Measurements from ENCODE around the gene KBTBD4. TPM values are rescaled to one million over a fixed set of nuclear protein-coding genes. Genes with fewer than 3 reads are reported as not detected.

Gene KBTBD4
- total RNA-seq, 4 donors from 2014 or later = 9.6 to 20.3 (median 18.3) TPM

DNA sequence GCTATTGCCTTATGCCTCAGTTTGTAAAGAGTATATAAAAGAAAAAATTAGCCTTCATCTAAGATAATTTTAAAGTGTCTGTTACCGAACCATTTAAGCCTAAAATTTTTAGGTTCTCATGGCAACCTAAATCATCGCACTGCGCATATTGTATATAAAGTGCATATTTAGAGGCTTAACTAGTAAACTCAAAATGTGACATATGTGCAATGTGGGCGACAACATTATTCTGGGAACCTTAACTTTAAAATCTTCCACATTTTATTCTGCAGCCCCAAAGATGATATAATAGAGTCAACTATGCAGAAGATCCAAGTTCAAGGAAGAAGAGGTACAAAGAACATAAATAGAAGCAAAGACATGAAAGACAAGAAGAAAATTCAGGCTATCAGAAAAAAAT lies 48.8 kb downstream of the KBTBD4 start:
- TF ChIP-seq CTCF (IDR thresholded peaks at IDR 0.05; ENCODE audit: low read depth) = no peak

GRCh38 chr11:47527186-47527585 lies 51.6 kb downstream of the KBTBD4 start:
- no peak for TF ChIP-seq CTCF (IDR thresholded peaks at IDR 0.05; ENCODE audit: low read depth)

GRCh38 chr11:47524291-47524874 lies 54.4 kb downstream of the KBTBD4 start:
- no peak for TF ChIP-seq CTCF (IDR thresholded peaks at IDR 0.05; ENCODE audit: low read depth)

DNA sequence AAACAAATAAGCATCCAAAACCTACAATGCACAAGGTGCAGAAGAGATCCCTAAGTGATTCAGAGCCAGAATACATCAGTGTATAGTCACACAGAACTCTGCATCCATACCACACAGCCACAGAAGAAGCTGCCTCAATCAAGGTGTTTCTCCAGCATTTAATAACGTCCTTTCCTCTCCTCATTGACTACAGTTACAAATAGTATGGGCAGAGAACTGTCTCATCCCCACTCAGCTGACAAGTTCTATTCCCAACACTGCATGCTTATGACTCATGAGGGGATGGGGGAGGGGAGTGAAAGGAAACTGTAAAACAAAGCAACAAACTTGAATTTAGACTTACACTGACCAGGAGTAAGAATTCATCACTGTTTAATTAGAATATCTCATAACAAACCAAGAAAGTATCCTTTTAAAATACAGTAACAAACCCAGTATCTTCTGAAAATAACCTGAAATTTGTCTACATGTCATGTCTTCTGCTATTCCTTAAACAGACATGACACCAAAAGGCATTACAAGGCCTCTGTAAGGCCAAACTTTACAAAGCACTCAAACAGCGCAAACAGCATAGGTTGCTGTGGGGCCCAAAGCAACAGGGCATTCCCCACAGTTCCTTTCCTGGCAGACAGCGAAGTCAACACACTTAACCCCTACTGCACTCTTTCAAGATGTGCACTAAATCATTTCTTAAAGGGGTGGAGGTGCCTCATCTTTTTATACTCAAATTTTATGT lies 55.1 kb downstream of the KBTBD4 start:
- no peak for TF ChIP-seq CTCF (IDR thresholded peaks at IDR 0.05; ENCODE audit: low read depth)

Small RNAs within 50 kb of the gene (small RNA-seq; reads per million reads assigned to genes)
- gene RN7SL652P (not detected), gene RNU5E-10P (not detected)

Other genes starting within 250 kb of the KBTBD4 start
- gene MYBPC3, start 226.3 kb downstream of the KBTBD4 start, total RNA-seq = under 1 TPM in 1 of 4 donors, not detected in 3; 0.17 TPM
- gene SPI1, start 200.4 kb downstream of the KBTBD4 start, total RNA-seq = 10 to 100 TPM; 20.3 to 92.3 (median 32.6) TPM
- 10 to 100 TPM; 21.2 to 52.6 (median 46.0) TPM for gene SLC39A13, start 170.4 kb downstream of the KBTBD4 start, total RNA-seq
- gene PSMC3, start 152.5 kb downstream of the KBTBD4 start, total RNA-seq = 100 to 1,000 TPM in 2 of 4 donors, 10 to 100 TPM in 2; 67.3 to 156 (median 102) TPM
- gene RAPSN, start 129.8 kb downstream of the KBTBD4 start, total RNA-seq = not detected
- gene CELF1, start 25.8 kb downstream of the KBTBD4 start, total RNA-seq = 100 to 1,000 TPM in 3 of 4 donors, 10 to 100 TPM in 1; 93.8 to 153 (median 121) TPM
- gene PTPMT1, start 13.4 kb downstream of the KBTBD4 start, total RNA-seq = 100 to 1,000 TPM; 109 to 208 (median 121) TPM
- 10 to 100 TPM; 52.0 to 73.8 (median 53.7) TPM for gene NDUFS3, start 104 bp upstream of the KBTBD4 start, total RNA-seq
- 1 to 10 TPM in 3 of 4 donors, under 1 TPM in 1; 0.82 to 4.6 (median 1.7) TPM for gene FAM180B, start 7.7 kb upstream of the KBTBD4 start, total RNA-seq
- gene C1QTNF4, start 15.4 kb upstream of the KBTBD4 start, total RNA-seq = 1 to 10 TPM in 3 of 4 donors, under 1 TPM in 1; 0.82 to 2.6 (median 1.3) TPM
- 10 to 100 TPM; 43.3 to 66.4 (median 44.7) TPM for gene MTCH2, start 63.6 kb upstream of the KBTBD4 start, total RNA-seq
- under 1 TPM in 2 of 4 donors, not detected in 2; 0.22 to 0.85 TPM for gene AGBL2, start 136.4 kb upstream of the KBTBD4 start, total RNA-seq
- 100 to 1,000 TPM; 132 to 214 (median 171) TPM for gene FNBP4, start 188.4 kb upstream of the KBTBD4 start, total RNA-seq

Measured in subcutaneous adipose tissue (tissue), 4 donors.